MM.1S (cell line): Measurements from ENCODE around the gene TFDP2.
"Not testable (repeated sequence)": the region's sequence is repeated elsewhere in the genome, so short reads cannot be mapped to it uniquely, and the experiment has no call there.

Experiments
- DNase-seq: peaks from one replicate; pipeline ENCODE4 v3.0.0-alpha.2; 2015
- H2AFZ ChIP-seq: fragments of 300-600 bp; sonication (generic); 2 replicates; pipeline ENCODE4 v1.6.0; 2016; ENCODE audit warnings: antibody characterized with exemption, low read length
- H3F3A ChIP-seq: fragments of 300-600 bp; sonication (generic); 2 replicates; pipeline ENCODE4 v1.6.1; 2016; ENCODE audit warnings: mild to moderate bottlenecking, antibody characterized with exemption, low read length, moderate library complexity, mixed read lengths; ENCODE audit not compliant: insufficient read depth
- H3K27ac ChIP-seq: fragments of 300-600 bp; sonication (generic); 2 replicates; pipeline ENCODE4 v1.5.1; 2016; ENCODE audit warnings: mild to moderate bottlenecking, low read length
- H3K27me3 ChIP-seq: fragments of 300-600 bp; sonication (generic); replicated peaks from 2 replicates; pipeline ENCODE4 v1.6.0; 2016; ENCODE audit warnings: low read length; ENCODE audit not compliant: insufficient read depth
- H3K36me3 ChIP-seq: fragments of 300-600 bp; sonication (generic); replicated peaks from 2 replicates; pipeline ENCODE4 v1.6.1; 2016; ENCODE audit warnings: mild to moderate bottlenecking, low read length, mixed read lengths; ENCODE audit not compliant: insufficient read depth
- H3K4me1 ChIP-seq: fragments of 300-600 bp; sonication (generic); 2 replicates; pipeline ENCODE4 v1.6.1; 2016; ENCODE audit warnings: low read length, mixed read lengths
- H3K4me2 ChIP-seq: fragments of 300-600 bp; sonication (generic); 2 replicates; pipeline ENCODE4 v1.6.0; 2016; ENCODE audit warnings: low read depth, low read length
- H3K4me3 ChIP-seq: fragments of 300-600 bp; sonication (generic); 2 replicates; pipeline ENCODE4 v1.5.1; 2016; ENCODE audit warnings: low read length, mixed read lengths
- H3K79me2 ChIP-seq: fragments of 300-600 bp; sonication (generic); 2 replicates; pipeline ENCODE4 v1.6.1; 2016; ENCODE audit warnings: mixed run types, low read length, mixed read lengths
- H3K9ac ChIP-seq: fragments of 300-600 bp; sonication (generic); 2 replicates; pipeline ENCODE4 v1.6.1; 2016; ENCODE audit warnings: low read length, mixed read lengths
- H3K9me2 ChIP-seq: fragments of 300-600 bp; sonication (generic); replicated peaks from 2 replicates; pipeline ENCODE4 v1.6.1; 2016; ENCODE audit warnings: mild to moderate bottlenecking, low read length, mixed read lengths; ENCODE audit not compliant: insufficient read depth
- H3K9me3 ChIP-seq: fragments of 300-600 bp; sonication (generic); replicated peaks from 2 replicates; pipeline ENCODE4 v1.6.1; 2016; ENCODE audit warnings: mild to moderate bottlenecking, low read length, mixed read lengths; ENCODE audit not compliant: insufficient read depth
- H4K20me1 ChIP-seq: fragments of 300-600 bp; sonication (generic); 2 replicates; pipeline ENCODE4 v1.6.1; 2016; ENCODE audit warnings: mild to moderate bottlenecking, low read length, moderate library complexity, mixed read lengths; ENCODE audit not compliant: insufficient read depth
- CTCF ChIP-seq: fragments of 300-600 bp; sonication (generic); IDR thresholded peaks from 2 replicates; pipeline ENCODE4 v1.5.1; 2016; ENCODE audit warnings: antibody characterized with exemption, low read length, mixed read lengths
- EZH2 ChIP-seq: fragments of 300-600 bp; sonication (generic); optimal IDR thresholded peaks from 2 replicates; pipeline ENCODE3; 2017; ENCODE audit warnings: low read depth, mild to moderate bottlenecking, antibody characterized with exemption, low read length, mixed read lengths
- EZH2phosphoT487 ChIP-seq: fragments of 300-600 bp; sonication (generic); IDR thresholded peaks from 2 replicates; pipeline ENCODE4 v1.6.1; 2018; ENCODE audit warnings: antibody characterized with exemption, low read length

Gene TFDP2

GRCh38 chr3:141979050-141979671 lies 170.2 kb downstream of the TFDP2 start:
- no peaks in the 10 kb centered on the region for H3K4me1 ChIP-seq
- no peaks in the 10 kb centered on the region for H3K9me2 ChIP-seq
- no peaks in the 10 kb centered on the region for H3F3A ChIP-seq
- no peak overlapping the region for H3K9ac ChIP-seq
- H3K4me2 ChIP-seq = no peak overlapping the region
- H3K4me3 ChIP-seq = no peak overlapping the region
- H3K36me3 ChIP-seq = no peaks in the 10 kb centered on the region
- H3K9me3 ChIP-seq = no peaks in the 10 kb centered on the region
- TF ChIP-seq EZH2 = no peak
- no peak for TF ChIP-seq EZH2phosphoT487
- no peak for TF ChIP-seq CTCF
- H2AFZ ChIP-seq = no peak overlapping the region
- no peaks in the 10 kb centered on the region for H3K79me2 ChIP-seq
- H4K20me1 ChIP-seq = no peaks in the 10 kb centered on the region
- no peak for DNase-seq
- H3K27me3 ChIP-seq = no peaks in the 10 kb centered on the region
- no peak overlapping the region for H3K27ac ChIP-seq

GRCh38 chr3:141974777-141975176 lies 174.6 kb downstream of the TFDP2 start:
- H3K36me3 ChIP-seq, H3K9me2 ChIP-seq, H3K27me3 ChIP-seq: not testable (repeated sequence)

GRCh38 chr3:141972399-141972798 lies 176.9 kb downstream of the TFDP2 start:
- Histone ChIP-seq H3K4me1 (no peaks in the 10 kb centered on the region), H2AFZ (no peak overlapping the region), H3K4me3 (no peak overlapping the region), H3K9me3 (no peaks in the 10 kb centered on the region), H3F3A (no peaks in the 10 kb centered on the region), H3K27ac (no peak overlapping the region), H3K4me2 (no peak overlapping the region), H3K79me2 (no peaks in the 10 kb centered on the region), H3K9me2 (no peaks in the 10 kb centered on the region), H4K20me1 (no peaks in the 10 kb centered on the region), H3K9ac (no peak overlapping the region), H3K27me3 (no peaks in the 10 kb centered on the region), H3K36me3 (no peaks in the 10 kb centered on the region)
- no peak for TF ChIP-seq EZH2
- TF ChIP-seq EZH2phosphoT487 = no peak
- no peak for TF ChIP-seq CTCF
- DNase-seq = no peak

More at GRCh38 chr3:141974777-141975176, 174.6 kb downstream of the TFDP2 start:
- not testable (repeated sequence) for H3K27ac ChIP-seq, H3K4me3 ChIP-seq, H3F3A ChIP-seq, H3K4me2 ChIP-seq, H3K9me3 ChIP-seq, H3K9ac ChIP-seq, H2AFZ ChIP-seq, H4K20me1 ChIP-seq, H3K4me1 ChIP-seq, DNase-seq, H3K79me2 ChIP-seq

GRCh38 chr3:141971571-141971970 lies 177.8 kb downstream of the TFDP2 start:
- DNase-seq = no peak
- Histone ChIP-seq H3K9ac (no peak overlapping the region), H3K36me3 (no peaks in the 10 kb centered on the region)

More at GRCh38 chr3:141971571-141971970, 177.8 kb downstream of the TFDP2 start:
- Histone ChIP-seq H3K9me2 (no peaks in the 10 kb centered on the region), H3K4me1 (no peaks in the 10 kb centered on the region), H2AFZ (no peak overlapping the region), H4K20me1 (no peaks in the 10 kb centered on the region), H3K79me2 (no peaks in the 10 kb centered on the region), H3K4me3 (no peak overlapping the region), H3K27me3 (no peaks in the 10 kb centered on the region), H3K4me2 (no peak overlapping the region), H3F3A (no peaks in the 10 kb centered on the region), H3K9me3 (no peaks in the 10 kb centered on the region), H3K27ac (no peak overlapping the region)
- no peak for TF ChIP-seq EZH2
- no peak for TF ChIP-seq EZH2phosphoT487
- no peak for TF ChIP-seq CTCF
